Renal cortical epithelial cell (primary cell): Measurements from ENCODE around the gene MYL7. TPM values are rescaled to one million over a fixed set of nuclear protein-coding genes. Genes with fewer than 3 reads are reported as not detected.

Source experiments
- DNase-seq: peaks from one replicate; pipeline ENCODE4 v3.0.0-alpha.2; 2011; ENCODE audit warnings: low read depth
- total RNA-seq: library from RNA; depleted of rRNA; stranded (reverse); fragments of >200 nt; gene quantifications from 2 replicates; pipeline ENCODE4 v1.2.3, GENCODE V29; 2014

The MYL7 gene
- total RNA-seq, 1 donor from 2014 or later = not detected

GRCh38 chr7:44112231-44112996 lies 28.7 kb downstream of the MYL7 start:
- DNase-seq = no peak

- DNase-seq = no peak
Measured at GRCh38 chr7:44111761-44112160, 29.4 kb downstream of the MYL7 start.

GRCh38 chr7:44110719-44111635 lies 30.2 kb downstream of the MYL7 start:
- DNase-seq = no peak

GRCh38 chr7:44109991-44110390 lies 31.1 kb downstream of the MYL7 start:
- DNase-seq = no peak

GRCh38 chr7:44108768-44109750 lies 32.1 kb downstream of the MYL7 start:
- DNase-seq = no peak

- no peak for DNase-seq
Measured at GRCh38 chr7:44107961-44108767, 33.0 kb downstream of the MYL7 start.

- DNase-seq = no peak
Measured at GRCh38 chr7:44107116-44107960, 33.8 kb downstream of the MYL7 start.

GRCh38 chr7:44106311-44107065 lies 34.6 kb downstream of the MYL7 start:
- no peak for DNase-seq

GRCh38 chr7:44105832-44106231 lies 35.3 kb downstream of the MYL7 start:
- no peak for DNase-seq

GRCh38 chr7:44104860-44105771 lies 36.0 kb downstream of the MYL7 start:
- peak; percentile 95 for DNase-seq

GRCh38 chr7:44103923-44104859 lies 36.9 kb downstream of the MYL7 start, which contains the start of gene AEBP1:
Gene AEBP1, plus strand, starts transcription at chr7:44104345. Its CDS starts 321 bp downstream, at chr7:44104666.
- peak; percentile 13 for DNase-seq

GRCh38 chr7:44103566-44103922 lies 37.6 kb downstream of the MYL7 start:
- no peak for DNase-seq

- DNase-seq = no peak
Measured at GRCh38 chr7:44102846-44103565, 38.1 kb downstream of the MYL7 start.

GRCh38 chr7:44101966-44102845 lies 38.9 kb downstream of the MYL7 start:
- peak; percentile 65 for DNase-seq

GRCh38 chr7:44101303-44101965 lies 39.7 kb downstream of the MYL7 start:
- DNase-seq = no peak
